Measurements from ENCODE around the gene LRRC14B.

- TF ChIP-seq CTCF (IDR thresholded peaks at IDR 0.05) (no peak), POLR2AphosphoS5 (IDR thresholded peaks at IDR 0.05; ENCODE audit: low read depth, low read length) (no peak), REST (IDR thresholded peaks at IDR 0.05; ENCODE audit: insufficient read depth in 1 of 2, low read depth in 2 of 2, low read length in 1 of 2) (no peak), SIN3A (IDR thresholded peaks at IDR 0.05; ENCODE audit: borderline replicate concordance, insufficient read depth, low read depth, low read length) (no peak)
Measured at GRCh38 chr5:143041-143440, 48.3 kb upstream of the LRRC14B start.
